ENCODE data around the gene SDC1.

SDC1 gene

GRCh38 chr2:20150806-20151571, 73.9 kb downstream of the SDC1 start:
- TF ChIP-seq EZH2 (IDR thresholded peaks at IDR 0.05) (no peak), FOXP2 (optimal IDR thresholded peaks at IDR 0.05; ENCODE audit: control extremely low read depth, extremely low read length, insufficient read depth) (no peak), POLR2AphosphoS5 (IDR thresholded peaks at IDR 0.05; ENCODE audit: borderline replicate concordance, low read depth, low read length) (no peak)
- no peak overlapping the region for H3K27ac ChIP-seq
- no peaks in the 10 kb centered on the region for H3K9me3 ChIP-seq (ENCODE audit: low read depth, low read length)
- H3K36me3 ChIP-seq (ENCODE audit: insufficient read depth, low read length), result no peaks in the 10 kb centered on the region
- no peak overlapping the region for H3K4me3 ChIP-seq
- no peak overlapping the region for H3K9ac ChIP-seq (ENCODE audit: insufficient read length)
- DNase-seq (ENCODE audit: low read depth, low spot score), result no peak

Measured in SK-N-MC (cell line).